ENCODE results near the gene ALPP. TPM values are rescaled to one million over a fixed set of nuclear protein-coding genes. Genes with fewer than 3 reads are reported as not detected.

ALPP gene
- total RNA-seq, 1 donor from 2014 or later: 0.38 TPM

GRCh38 chr2:232347369-232347768, 31.2 kb upstream of the ALPP start:
- DNase-seq: no peak
- ATAC-seq (ENCODE audit: low read depth): no peak
- no peak for TF ChIP-seq CTCF (IDR thresholded peaks at IDR 0.05)
- CTCF ChIA-PET: no interaction called here
- H3K4me3 Mint-ChIP-seq: no peak overlapping the region
- H3K27ac Mint-ChIP-seq: no peak overlapping the region
- H3K9me3 Mint-ChIP-seq: peaks cover 2% of the 10 kb centered on the region
- H3K27me3 Mint-ChIP-seq: peaks cover 7% of the 10 kb centered on the region
- POLR2A ChIA-PET: no interaction called here
- H3K36me3 Mint-ChIP-seq (ENCODE audit: low read depth): no peaks in the 10 kb centered on the region
- H3K4me1 Mint-ChIP-seq: no peaks in the 10 kb centered on the region
- intact Hi-C loops (cut with micrococcal nuclease): no loop called here

GRCh38 chr2:232348936-232349335, 29.6 kb upstream of the ALPP start:
- peaks cover 2% of the 10 kb centered on the region for H3K9me3 Mint-ChIP-seq
- H3K36me3 Mint-ChIP-seq (ENCODE audit: low read depth): no peaks in the 10 kb centered on the region
- H3K4me1 Mint-ChIP-seq: no peaks in the 10 kb centered on the region
- H3K27me3 Mint-ChIP-seq: peaks cover 15% of the 10 kb centered on the region
- ChIA-PET CTCF (no interaction called here), POLR2A (no interaction called here)
- ATAC-seq (ENCODE audit: low read depth) (no peak), DNase-seq (no peak)
- no peak overlapping the region for H3K27ac Mint-ChIP-seq
- H3K4me3 Mint-ChIP-seq: no peak overlapping the region
- intact Hi-C loops (cut with micrococcal nuclease): no loop called here
- TF ChIP-seq CTCF (IDR thresholded peaks at IDR 0.05): no peak

GRCh38 chr2:232349546-232349945, 29.0 kb upstream of the ALPP start:
- no peak for TF ChIP-seq CTCF (IDR thresholded peaks at IDR 0.05)
- Mint-ChIP-seq H3K4me1 (no peaks in the 10 kb centered on the region), H3K27me3 (peaks cover 18% of the 10 kb centered on the region), H3K27ac (no peak overlapping the region), H3K36me3 (ENCODE audit: low read depth) (no peaks in the 10 kb centered on the region), H3K4me3 (no peak overlapping the region), H3K9me3 (peaks cover 2% of the 10 kb centered on the region)
- ChIA-PET CTCF (no interaction called here), POLR2A (no interaction called here)
- intact Hi-C loops (cut with micrococcal nuclease): no loop called here
- ATAC-seq (ENCODE audit: low read depth) (no peak), DNase-seq (no peak)

GRCh38 chr2:232349946-232350635, 28.5 kb upstream of the ALPP start:
- ATAC-seq (ENCODE audit: low read depth) (no peak), DNase-seq (no peak)
- Mint-ChIP-seq H3K4me3 (no peak overlapping the region), H3K36me3 (ENCODE audit: low read depth) (no peaks in the 10 kb centered on the region), H3K4me1 (no peaks in the 10 kb centered on the region), H3K9me3 (peaks cover 2% of the 10 kb centered on the region), H3K27ac (no peak overlapping the region), H3K27me3 (peaks cover 22% of the 10 kb centered on the region)
- POLR2A ChIA-PET: no interaction called here
- no peak for TF ChIP-seq CTCF (IDR thresholded peaks at IDR 0.05)
- intact Hi-C loops (cut with micrococcal nuclease): no loop called here
- CTCF ChIA-PET: no interaction called here

GRCh38 chr2:232350804-232351685, 27.5 kb upstream of the ALPP start:
- Mint-ChIP-seq H3K4me3 (no peak overlapping the region), H3K27me3 (peaks cover 22% of the 10 kb centered on the region), H3K36me3 (ENCODE audit: low read depth) (no peaks in the 10 kb centered on the region), H3K9me3 (peaks cover 2% of the 10 kb centered on the region), H3K4me1 (no peaks in the 10 kb centered on the region), H3K27ac (no peak overlapping the region)
- ATAC-seq (ENCODE audit: low read depth) (no peak), DNase-seq (no peak)
- intact Hi-C loops (cut with micrococcal nuclease): no loop called here
- ChIA-PET CTCF (no interaction called here), POLR2A (no interaction called here)
- TF ChIP-seq CTCF (IDR thresholded peaks at IDR 0.05): no peak
